HPDE6-E6E7 (cell line): Measurements from ENCODE around the gene RELA.
A peak's percentile ranks its signal among the peaks of the same experiment; 100 is the strongest.

ENCODE experiments used
- DNase-seq: peaks from one replicate; pipeline ENCODE4 v3.0.0; 2011; ENCODE audit warnings: missing footprints; ENCODE audit errors: extremely low spot score

Gene RELA

GRCh38 chr11:65633390-65634108, 29.2 kb downstream of the RELA start:
- no peak for DNase-seq

- DNase-seq, result no peak
Measured at GRCh38 chr11:65630215-65630614, 32.5 kb downstream of the RELA start.

DNA sequence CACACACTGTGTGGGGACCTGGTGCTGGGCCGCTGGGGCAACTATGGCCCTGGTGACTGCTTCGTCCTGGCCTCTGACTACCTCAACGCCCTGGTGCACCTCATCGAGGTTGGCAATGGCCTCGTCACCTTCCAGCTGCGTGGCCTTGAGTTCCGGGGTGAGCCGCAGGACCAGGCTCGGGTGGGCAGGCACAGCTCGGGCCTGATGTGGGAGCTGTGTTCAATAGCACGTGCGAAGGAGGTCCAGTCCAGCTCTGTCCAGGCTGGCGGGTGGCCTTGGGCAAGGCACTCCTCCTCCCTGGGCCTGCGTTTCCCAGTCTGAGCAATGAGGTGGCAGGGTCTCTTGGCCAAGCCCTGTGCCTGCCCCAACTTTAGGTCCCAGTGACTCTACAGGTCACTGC, 33.1 kb downstream of the RELA start:
- no peak for DNase-seq

DNA sequence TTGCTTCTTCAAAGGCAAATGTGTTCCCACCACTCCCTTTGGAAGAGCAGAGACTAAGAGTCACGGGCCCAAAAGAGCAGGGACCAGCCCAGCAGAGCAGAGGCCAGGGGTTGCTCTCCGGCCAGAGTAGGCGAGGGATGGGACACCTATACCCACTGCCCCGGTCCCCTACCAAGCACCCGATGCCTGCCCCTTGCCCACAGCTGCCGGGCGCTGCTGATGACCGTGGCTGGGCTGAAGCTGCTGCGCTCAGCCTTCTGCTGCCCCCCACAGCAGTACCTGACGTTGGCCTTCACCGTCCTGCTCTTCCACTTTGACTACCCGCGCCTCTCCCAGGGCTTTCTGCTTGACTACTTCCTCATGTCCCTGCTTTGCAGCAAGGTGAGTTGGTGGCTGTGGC, 35.5 kb downstream of the RELA start:
- no peak for DNase-seq

DNA sequence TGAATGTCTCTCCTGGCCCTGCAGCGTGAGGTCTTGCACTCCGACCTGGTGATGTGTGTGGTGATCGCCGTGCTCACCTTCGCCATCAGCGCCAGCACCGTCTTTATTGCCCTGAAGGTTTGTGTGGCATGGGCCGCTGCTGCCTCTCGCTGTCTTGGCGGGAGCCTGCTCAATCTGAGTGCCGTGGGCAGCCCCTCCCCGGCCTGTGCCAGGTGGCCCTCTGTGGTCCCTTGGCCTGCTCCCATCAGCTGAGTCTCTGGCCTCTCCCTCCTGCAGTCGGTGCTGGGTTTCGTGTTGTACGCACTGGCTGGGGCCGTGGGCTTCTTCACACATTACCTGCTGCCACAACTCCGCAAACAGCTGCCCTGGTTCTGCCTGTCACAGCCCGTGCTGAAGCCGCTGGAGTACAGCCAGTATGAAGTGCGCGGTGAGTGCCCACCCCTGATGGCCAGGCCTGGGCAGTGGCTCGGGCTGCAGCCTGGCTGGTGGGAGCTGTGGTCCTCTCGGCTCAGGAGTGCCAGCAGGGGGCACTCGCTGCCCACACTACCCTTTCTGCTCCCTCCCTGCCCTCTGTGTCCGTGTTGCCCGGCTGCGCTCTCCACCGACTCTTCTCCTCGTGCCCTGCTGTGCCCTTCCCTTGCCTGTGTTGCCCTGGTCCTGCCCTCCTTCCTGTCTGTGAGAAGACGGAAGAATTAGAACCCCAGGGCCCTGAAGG, 36.9 kb downstream of the RELA start:
- DNase-seq, result no peak

GRCh38 chr11:65624931-65625627, 37.6 kb downstream of the RELA start:
- DNase-seq, result no peak

DNA sequence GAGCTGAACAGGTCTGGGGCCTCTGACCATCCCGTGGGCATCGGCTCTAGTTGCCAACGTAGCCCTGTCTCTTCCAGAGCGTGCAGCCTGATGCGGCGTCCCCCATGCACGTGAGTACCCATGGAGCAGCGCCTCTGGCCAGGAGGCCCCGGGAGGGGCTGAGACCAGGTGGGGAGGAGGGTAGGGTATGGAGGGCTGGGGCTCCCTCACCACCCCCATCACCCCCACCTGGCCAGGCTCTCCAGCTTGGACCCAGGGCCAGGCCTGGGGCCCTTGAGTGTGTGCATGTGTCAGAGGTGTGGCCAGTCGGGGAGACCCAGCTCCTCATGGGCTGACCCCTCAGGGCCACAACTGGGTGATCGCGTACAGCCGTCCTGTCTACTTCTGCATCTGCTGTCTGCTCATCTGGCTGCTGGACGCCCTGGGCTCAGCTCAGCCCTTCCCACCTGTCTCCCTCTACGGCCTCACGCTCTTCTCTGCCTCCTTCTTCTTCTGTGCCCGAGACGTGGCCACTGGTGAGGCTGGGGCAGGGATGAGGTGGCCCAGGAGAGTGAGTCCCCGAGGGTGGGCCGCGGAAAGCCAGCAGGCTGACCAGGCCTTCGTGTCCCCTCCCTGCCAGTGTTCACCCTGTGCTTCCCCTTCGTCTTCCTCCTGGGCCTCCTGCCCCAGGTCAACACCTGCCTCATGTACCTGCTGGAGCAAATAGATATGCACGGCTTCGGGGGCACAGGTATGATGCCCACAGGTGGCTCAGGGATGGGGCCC, 38.7 kb downstream of the RELA start:
- DNase-seq, result no peak

DNA sequence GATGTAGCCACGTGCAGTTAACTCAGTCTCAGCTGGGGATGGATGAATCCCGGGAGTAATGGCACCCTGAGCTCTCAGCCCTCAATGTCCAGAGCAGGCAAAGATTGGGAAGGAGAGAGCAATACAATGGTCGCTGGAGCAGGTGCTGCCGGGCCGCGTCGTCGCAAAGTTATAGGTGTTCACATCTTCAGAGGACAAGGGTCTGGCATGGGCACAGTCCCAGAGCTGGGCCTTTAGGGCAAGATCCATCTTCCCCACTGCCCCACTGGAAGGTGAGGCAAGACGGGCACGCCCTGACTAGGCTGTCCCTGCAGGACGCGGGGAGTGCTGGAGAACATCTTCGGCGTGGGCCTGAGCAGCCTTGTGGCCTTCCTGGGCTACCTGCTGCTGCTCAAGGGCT, 39.5 kb downstream of the RELA start:
- DNase-seq, result no peak

DNA sequence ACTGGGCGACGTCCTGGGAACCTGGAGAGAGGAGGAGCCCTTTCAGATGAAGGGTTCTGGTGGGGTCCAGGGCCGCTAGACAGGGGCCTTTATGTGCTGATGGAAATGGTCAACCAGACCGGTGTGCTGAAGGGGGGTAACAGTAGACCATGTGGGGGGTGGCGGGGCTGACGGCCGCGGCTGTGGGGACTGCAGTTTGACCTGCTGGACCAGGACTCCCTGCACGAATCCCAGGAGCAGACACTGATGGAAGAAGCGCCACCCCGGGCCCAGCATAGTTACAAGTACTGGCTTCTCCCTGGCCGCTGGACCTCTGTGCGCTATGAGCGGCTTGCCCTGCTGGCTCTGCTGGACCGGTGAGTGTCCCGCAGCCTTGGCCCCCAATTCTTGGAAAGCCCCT, 40.7 kb downstream of the RELA start:
- no peak for DNase-seq

GRCh38 chr11:65621460-65621859, 41.3 kb downstream of the RELA start:
- DNase-seq, result no peak

GRCh38 chr11:65620666-65621065, 42.0 kb downstream of the RELA start:
- DNase-seq, result no peak

GRCh38 chr11:65619281-65619928, 43.3 kb downstream of the RELA start:
- no peak for DNase-seq

GRCh38 chr11:65618763-65619162, 44.0 kb downstream of the RELA start:
- DNase-seq, result no peak

DNA sequence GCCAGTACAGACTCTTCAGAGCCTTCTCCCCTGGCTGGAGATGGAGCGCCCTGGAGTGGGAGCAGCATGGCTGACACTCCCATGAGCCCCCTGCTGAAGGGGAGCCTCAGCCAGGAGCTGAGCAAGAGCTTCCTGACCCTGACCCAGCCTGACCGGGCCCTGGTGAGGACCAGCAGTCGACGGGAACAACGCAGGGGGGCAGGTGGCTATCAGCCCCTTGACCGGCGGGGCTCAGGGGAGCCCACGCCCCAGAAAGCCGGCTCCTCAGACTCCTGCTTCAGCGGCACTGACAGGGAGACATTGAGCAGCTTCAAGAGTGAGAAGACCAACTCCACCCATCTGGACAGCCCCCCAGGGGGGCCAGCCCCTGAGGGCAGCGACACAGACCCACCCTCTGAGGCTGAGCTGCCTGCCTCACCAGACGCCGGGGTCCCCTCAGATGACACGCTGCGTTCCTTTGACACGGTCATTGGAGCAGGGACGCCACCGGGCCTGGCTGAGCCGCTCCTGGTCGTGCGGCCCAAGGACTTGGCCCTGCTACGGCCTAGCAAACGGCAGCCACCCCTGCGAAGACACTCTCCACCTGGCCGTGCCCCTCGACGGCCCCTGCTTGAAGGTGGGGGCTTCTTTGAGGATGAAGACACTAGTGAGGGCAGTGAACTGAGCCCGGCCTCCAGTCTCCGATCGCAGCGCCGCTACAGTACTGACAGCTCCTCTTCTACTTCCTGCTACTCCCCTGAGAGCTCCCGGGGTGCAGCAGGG, 44.5 kb downstream of the RELA start:
- no peak for DNase-seq

GRCh38 chr11:65617136-65617850, 45.4 kb downstream of the RELA start:
- DNase-seq, result no peak

DNA sequence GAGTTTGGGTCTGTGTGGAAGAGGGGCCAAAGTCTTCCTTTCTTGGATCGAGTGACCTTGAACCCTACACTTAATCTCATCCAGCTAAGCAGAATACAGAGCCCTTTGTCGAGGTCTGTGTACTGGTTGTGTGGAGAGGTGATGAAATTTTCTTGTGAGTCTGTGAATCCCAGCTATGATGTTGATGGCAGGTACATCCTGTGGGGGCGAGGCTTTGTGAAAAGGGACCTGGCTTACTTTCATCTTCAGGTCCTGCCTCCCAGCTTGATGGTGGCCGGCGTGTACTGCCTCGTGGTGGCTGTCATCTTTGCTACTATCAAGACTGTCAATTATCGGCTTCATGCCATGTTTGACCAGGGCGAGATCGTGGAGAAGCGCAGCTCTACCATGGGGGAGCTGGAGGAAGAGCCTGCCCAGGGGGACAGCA, 46.1 kb downstream of the RELA start:
- no peak for DNase-seq

GRCh38 chr11:65615950-65616574, 46.7 kb downstream of the RELA start:
- DNase-seq, result no peak

- peak; percentile 100 for DNase-seq
Measured at GRCh38 chr11:65615229-65615949, 47.3 kb downstream of the RELA start, which contains the start of gene PCNX3. Gene PCNX3, plus strand, starts transcription at chr11:65615776. Its CDS starts 536 bp downstream, at chr11:65616312.
